SK-N-SH treated with all-trans-retinoic acid at 6 μM for 48 hours (cell line): ENCODE measurements around the gene PEX19.

Source experiments
- CREB5 ChIP-seq: fragments of 250-450 bp; sonication (Bioruptor Pico); IDR thresholded peaks from 2 replicates; pipeline ENCODE4 v1.5.1; 2020; ENCODE audit warnings: low read depth, mild to moderate bottlenecking, moderate library complexity
- CSRNP3 ChIP-seq: fragments of 250-450 bp; sonication (Bioruptor Pico); IDR thresholded peaks from 2 replicates; pipeline ENCODE4 v1.5.1; 2021; ENCODE audit warnings: mild to moderate bottlenecking, moderate library complexity
- ESRRG ChIP-seq: fragments of 250-450 bp; sonication (Bioruptor Pico); IDR thresholded peaks from 2 replicates; pipeline ENCODE4 v1.6.1; 2021; ENCODE audit warnings: mild to moderate bottlenecking
- GLIS3 ChIP-seq: fragments of 250-450 bp; sonication (Bioruptor Pico); IDR thresholded peaks from 2 replicates; pipeline ENCODE4 v1.5.0; 2020; ENCODE audit warnings: mild to moderate bottlenecking, moderate library complexity
- POU6F1 ChIP-seq: fragments of 250-450 bp; sonication (Bioruptor Pico); IDR thresholded peaks from 2 replicates; pipeline ENCODE4 v1.8.0; 2021; ENCODE audit warnings: low read depth, mild to moderate bottlenecking, moderate library complexity, borderline replicate concordance
- PPARA ChIP-seq: fragments of 250-450 bp; sonication (Bioruptor Pico); IDR thresholded peaks from 2 replicates; pipeline ENCODE4 v1.5.0; 2020; ENCODE audit warnings: mild to moderate bottlenecking, borderline replicate concordance
- RARB ChIP-seq: fragments of 250-450 bp; sonication (Bioruptor Pico); IDR thresholded peaks from 2 replicates; pipeline ENCODE4 v1.8.0; 2021; ENCODE audit warnings: mild to moderate bottlenecking, moderate library complexity

GRCh38 chr1:160238408-160238807, 46.5 kb downstream of the PEX19 start:
- TF ChIP-seq GLIS3 (CRISPR knock-in tag) (no peak), POU6F1 (no peak), RARB (CRISPR knock-in tag) (no peak), CREB5 (no peak), ESRRG (CRISPR knock-in tag) (no peak), CSRNP3 (CRISPR knock-in tag) (no peak), PPARA (CRISPR knock-in tag) (no peak)
